Gastrocnemius medialis (tissue), 4 donors: Measurements from ENCODE around the gene ZACN. TPM values are rescaled to one million over a fixed set of nuclear protein-coding genes. Genes with fewer than 3 reads are reported as not detected.
"Not testable (repeated sequence)": the region's sequence is repeated elsewhere in the genome, so short reads cannot be mapped to it uniquely, and the experiment has no call there.

Source experiments
- ATAC-seq, 2 donors: fragments of 150-250 bp; one replicate each; pipeline ENCODE4 v1.9.1; 2016
- DNase-seq, 2 donors: peaks; one replicate each; pipeline ENCODE4 v3.0.0-alpha.2; 2019
- H3K27ac ChIP-seq, 4 donors: fragments of 200-600 bp; sonication (generic); 1 replicate in 1 of 4; 2 replicates in 3 of 4; pipeline ENCODE4 v1.5.1; 2016 to 2018; ENCODE audit warnings: mild to moderate bottlenecking in 2 of 4, moderate library complexity in 1 of 4
- H3K27me3 ChIP-seq, 3 donors: fragments of 200-600 bp; sonication (generic) in 2 of 3; 1 replicate in 1 of 3; 2 replicates in 2 of 3; pipeline versions ENCODE4 v1.5.1 to v1.6.0; 2016 to 2019; ENCODE audit warnings: mild to moderate bottlenecking in 1 of 3, moderate library complexity in 1 of 3
- H3K36me3 ChIP-seq, 2 donors: fragments of 200-600 bp; sonication (generic) in 1 of 2; one replicate each; pipeline ENCODE4 v1.5.1; 2017 to 2018
- H3K4me1 ChIP-seq, 2 donors: fragments of 200-600 bp; sonication (generic) in 1 of 2; one replicate each; pipeline ENCODE4 v1.5.1; 2016 to 2017; ENCODE audit warnings: mild to moderate bottlenecking in 2 of 2
- H3K4me3 ChIP-seq, 4 donors: fragments of 200-600 bp; sonication (generic) in 3 of 4; 1 replicate in 1 of 4; 2 replicates in 3 of 4; pipeline ENCODE4 v1.5.1; 2016 to 2019; ENCODE audit warnings: mild to moderate bottlenecking in 2 of 4
- H3K9me3 ChIP-seq, 3 donors: fragments of 200-600 bp; sonication (generic) in 2 of 3; 1 replicate in 1 of 3; 2 replicates in 2 of 3; pipeline ENCODE4 v1.5.1; 2016 to 2019
- POLR2A ChIP-seq, 2 donors: fragments of 450-650 bp; IDR thresholded peaks; one replicate each; pipeline ENCODE4 v1.6.1; 2017; ENCODE audit warnings: antibody characterized with exemption in 2 of 2, mild to moderate bottlenecking in 2 of 2, moderate library complexity in 2 of 2
- in situ Hi-C, 4 donors: fragments of 200-750 bp; cut with MboI; loops; one replicate each; pipeline versions ENCODE4 v1.15.0 to v1.8.0; 2017; ENCODE audit warnings: low sequenced_read_pairs in 4 of 4
- intact Hi-C: fragments of 100-400 bp; cut with DNase I; formaldehyde crosslinking; loops from one replicate; pipeline ENCODE4 v1.15.1; 2023; ENCODE audit warnings: low total_unique reads
- total RNA-seq, 4 donors: library from RNA; depleted of rRNA; stranded (reverse); fragments of >200 nt; gene quantifications; one replicate each; pipeline versions ENCODE4 v1.1.0 to v1.2.3, GENCODE V29; 2016
- TF ChIP-seq, protein P1 (sequence below), 5 experiments: fragments of 450-650 bp in 3 of 5; fragments of 200-600 bp in 2 of 5; sonication (generic) in 2 of 5; IDR thresholded peaks in 4 of 5; conservative IDR thresholded peaks in 1 of 5; 1 replicate in 4 of 5; 2 replicates in 1 of 5; pipeline ENCODE4 v1.5.1; 2016 to 2019; ENCODE audit warnings: antibody characterized with exemption in 5 of 5, mild to moderate bottlenecking in 3 of 5, moderate library complexity in 3 of 5

ZACN gene
- total RNA-seq, 4 donors from 2014 or later = not detected

DNA sequence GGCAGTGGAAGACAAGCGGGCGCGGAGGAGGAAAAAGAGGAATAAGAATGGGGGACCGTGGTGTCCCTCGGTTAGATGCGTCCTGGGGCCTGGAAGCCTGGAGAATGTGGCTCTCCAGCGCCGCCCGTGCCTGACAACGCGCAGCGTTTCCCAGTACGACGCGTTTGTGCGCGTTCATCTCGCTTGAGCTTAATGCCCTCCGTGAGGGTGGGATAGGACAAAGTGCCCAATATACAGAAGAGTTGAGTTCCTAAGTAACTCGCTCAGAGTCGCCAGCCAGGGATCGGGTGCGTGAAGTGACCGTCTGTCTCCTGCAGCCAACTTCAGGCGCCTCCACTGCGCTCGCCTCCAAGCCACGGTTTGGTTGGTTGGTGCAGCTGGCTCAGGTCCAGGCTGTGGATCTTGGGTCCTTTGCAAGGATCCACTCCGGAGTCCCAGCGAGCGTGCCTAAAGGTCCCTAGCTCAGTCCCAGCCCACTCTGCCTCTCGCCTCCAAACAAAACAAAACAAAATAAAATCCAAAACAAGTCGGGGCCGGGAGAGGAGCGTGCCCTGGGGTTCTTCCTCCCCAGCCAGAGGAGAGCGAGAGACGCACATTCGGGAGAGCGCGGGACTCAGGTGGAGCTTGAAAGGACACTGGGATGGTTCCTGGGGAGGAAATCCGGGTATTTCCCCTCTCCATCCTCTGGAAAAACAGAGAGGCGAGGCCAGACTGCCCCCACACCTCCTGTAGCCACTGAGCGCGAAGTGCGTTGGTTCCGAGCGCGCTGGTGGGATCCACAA, 3.4 kb upstream of the ZACN start:
- H3K9me3 ChIP-seq = no peaks in the 10 kb centered on the region
- intact Hi-C loops (no loop called here), in situ Hi-C loops (no loop called here)
- DNase-seq = peak in 1 of 2 donors; percentile 6
- peaks cover 27 to 37% of the 10 kb centered on the region in 2 donors for H3K4me1 ChIP-seq
- peak overlapping the region in 2 of 4 donors; percentile 6 to 19 for H3K4me3 ChIP-seq
- H3K27ac ChIP-seq = no peak overlapping the region
- H3K27me3 ChIP-seq = peaks cover 59 to 63% (median 60%) of the 10 kb centered on the region in 3 donors
- TF ChIP-seq POLR2A (IDR thresholded peaks at IDR 0.05) = no peak
- TF ChIP-seq, protein P1, sequence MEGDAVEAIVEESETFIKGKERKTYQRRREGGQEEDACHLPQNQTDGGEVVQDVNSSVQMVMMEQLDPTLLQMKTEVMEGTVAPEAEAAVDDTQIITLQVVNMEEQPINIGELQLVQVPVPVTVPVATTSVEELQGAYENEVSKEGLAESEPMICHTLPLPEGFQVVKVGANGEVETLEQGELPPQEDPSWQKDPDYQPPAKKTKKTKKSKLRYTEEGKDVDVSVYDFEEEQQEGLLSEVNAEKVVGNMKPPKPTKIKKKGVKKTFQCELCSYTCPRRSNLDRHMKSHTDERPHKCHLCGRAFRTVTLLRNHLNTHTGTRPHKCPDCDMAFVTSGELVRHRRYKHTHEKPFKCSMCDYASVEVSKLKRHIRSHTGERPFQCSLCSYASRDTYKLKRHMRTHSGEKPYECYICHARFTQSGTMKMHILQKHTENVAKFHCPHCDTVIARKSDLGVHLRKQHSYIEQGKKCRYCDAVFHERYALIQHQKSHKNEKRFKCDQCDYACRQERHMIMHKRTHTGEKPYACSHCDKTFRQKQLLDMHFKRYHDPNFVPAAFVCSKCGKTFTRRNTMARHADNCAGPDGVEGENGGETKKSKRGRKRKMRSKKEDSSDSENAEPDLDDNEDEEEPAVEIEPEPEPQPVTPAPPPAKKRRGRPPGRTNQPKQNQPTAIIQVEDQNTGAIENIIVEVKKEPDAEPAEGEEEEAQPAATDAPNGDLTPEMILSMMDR (IDR thresholded peaks at IDR 0.05 in 4 of 5, conservative IDR thresholded peaks at IDR 0.05 in 1 of 5) = no peak
- no peaks in the 10 kb centered on the region for H3K36me3 ChIP-seq
- no peak for ATAC-seq

DNA sequence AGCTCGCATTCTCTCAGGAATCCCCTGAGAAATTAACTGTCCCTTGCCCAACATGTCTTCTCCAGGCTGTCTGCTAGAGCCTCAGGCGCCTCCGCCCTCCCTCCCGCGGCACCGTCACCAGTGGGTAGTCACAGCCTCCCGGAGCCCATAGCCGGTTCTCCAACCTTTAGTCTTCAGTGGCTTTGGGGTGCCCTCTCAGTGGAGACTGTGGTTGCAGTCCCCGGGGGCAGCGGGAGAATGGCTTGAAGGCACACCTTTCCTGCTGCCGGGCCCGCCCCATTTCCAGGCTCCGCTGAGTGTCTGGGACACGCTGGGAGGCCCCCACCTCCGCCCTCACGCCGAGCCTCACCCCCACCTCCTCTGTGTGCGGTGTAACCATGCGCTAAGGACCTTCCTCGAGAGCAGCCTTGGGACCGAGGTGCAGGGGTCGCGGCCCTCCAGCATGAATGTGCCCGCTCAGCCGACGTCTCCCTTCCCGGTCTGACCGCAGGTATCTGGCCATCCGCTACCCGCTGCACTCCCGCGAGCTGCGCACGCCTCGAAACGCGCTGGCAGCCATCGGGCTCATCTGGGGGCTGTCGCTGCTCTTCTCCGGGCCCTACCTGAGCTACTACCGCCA, 2.7 kb upstream of the ZACN start:
- Histone ChIP-seq H3K27ac (no peak overlapping the region), H3K36me3 (no peaks in the 10 kb centered on the region), H3K4me3 (peak overlapping the region in 1 of 4 donors; percentile 19), H3K4me1 (peaks cover 20 to 30% of the 10 kb centered on the region in 2 donors), H3K9me3 (no peaks in the 10 kb centered on the region), H3K27me3 (peaks cover 59 to 63% (median 60%) of the 10 kb centered on the region in 3 donors)
- no peak for ATAC-seq
- no peak for TF ChIP-seq POLR2A (IDR thresholded peaks at IDR 0.05)
- TF ChIP-seq, protein P1 (IDR thresholded peaks at IDR 0.05 in 4 of 5, conservative IDR thresholded peaks at IDR 0.05 in 1 of 5) = no peak
- intact Hi-C loops = no loop called here
- no peak for DNase-seq
- in situ Hi-C loops = no loop called here

DNA sequence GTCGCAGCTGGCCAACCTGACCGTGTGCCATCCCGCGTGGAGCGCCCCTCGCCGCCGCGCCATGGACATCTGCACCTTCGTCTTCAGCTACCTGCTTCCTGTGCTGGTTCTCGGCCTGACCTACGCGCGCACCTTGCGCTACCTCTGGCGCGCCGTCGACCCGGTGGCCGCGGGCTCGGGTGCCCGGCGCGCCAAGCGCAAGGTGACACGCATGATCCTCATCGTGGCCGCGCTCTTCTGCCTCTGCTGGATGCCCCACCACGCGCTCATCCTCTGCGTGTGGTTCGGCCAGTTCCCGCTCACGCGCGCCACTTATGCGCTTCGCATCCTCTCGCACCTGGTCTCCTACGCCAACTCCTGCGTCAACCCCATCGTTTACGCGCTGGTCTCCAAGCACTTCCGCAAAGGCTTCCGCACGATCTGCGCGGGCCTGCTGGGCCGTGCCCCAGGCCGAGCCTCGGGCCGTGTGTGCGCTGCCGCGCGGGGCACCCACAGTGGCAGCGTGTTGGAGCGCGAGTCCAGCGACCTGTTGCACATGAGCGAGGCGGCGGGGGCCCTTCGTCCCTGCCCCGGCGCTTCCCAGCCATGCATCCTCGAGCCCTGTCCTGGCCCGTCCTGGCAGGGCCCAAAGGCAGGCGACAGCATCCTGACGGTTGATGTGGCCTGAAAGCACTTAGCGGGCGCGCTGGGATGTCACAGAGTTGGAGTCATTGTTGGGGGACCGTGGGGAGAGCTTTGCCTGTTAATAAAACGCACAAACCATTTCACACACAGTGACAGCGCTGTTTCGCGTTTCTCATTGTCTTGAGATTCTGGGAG, 2.0 kb upstream of the ZACN start:
- H3K9me3 ChIP-seq = no peaks in the 10 kb centered on the region
- TF ChIP-seq POLR2A (IDR thresholded peaks at IDR 0.05) = no peak
- TF ChIP-seq, protein P1 (IDR thresholded peaks at IDR 0.05 in 4 of 5, conservative IDR thresholded peaks at IDR 0.05 in 1 of 5) = no peak
- peaks cover 16 to 24% of the 10 kb centered on the region in 2 donors for H3K4me1 ChIP-seq
- in situ Hi-C loops = no loop called here
- no peak overlapping the region for H3K27ac ChIP-seq
- H3K36me3 ChIP-seq = no peaks in the 10 kb centered on the region
- no peak for DNase-seq
- no peak overlapping the region for H3K4me3 ChIP-seq
- no peak for ATAC-seq
- intact Hi-C loops = no loop called here
- H3K27me3 ChIP-seq = peaks cover 59 to 63% (median 60%) of the 10 kb centered on the region in 3 donors

DNA sequence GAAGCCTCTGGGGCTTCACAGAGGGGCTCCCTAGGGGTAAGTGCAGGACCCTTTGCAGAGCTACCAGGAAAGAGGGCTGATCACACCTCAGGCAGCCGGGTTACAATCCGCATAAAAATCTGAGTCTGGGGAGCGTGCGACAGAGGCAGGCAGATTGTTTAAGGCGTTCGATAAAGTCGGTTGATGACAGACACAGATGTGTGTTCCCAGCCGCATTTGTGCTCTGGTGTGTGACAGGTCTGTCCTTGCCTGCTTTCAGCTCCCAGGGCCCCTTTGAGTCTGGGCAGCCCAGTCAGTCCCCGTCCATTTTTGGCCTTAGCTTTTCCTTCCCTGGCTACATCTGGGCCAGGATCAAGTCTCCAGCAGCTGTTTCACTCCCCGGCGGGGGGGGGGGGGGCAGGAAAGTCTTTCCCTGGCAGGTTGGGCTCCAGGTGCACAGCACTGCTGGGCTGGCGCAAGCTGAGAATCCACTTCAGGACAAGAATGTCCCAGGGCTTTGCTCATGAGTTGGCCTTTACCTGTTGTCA, 1.3 kb upstream of the ZACN start:
- Histone ChIP-seq H3K27ac (no peak overlapping the region), H3K36me3 (no peaks in the 10 kb centered on the region), H3K9me3 (no peaks in the 10 kb centered on the region), H3K4me1 (peaks cover 16 to 24% of the 10 kb centered on the region in 2 donors), H3K4me3 (no peak overlapping the region), H3K27me3 (peaks cover 59 to 63% (median 60%) of the 10 kb centered on the region in 3 donors)
- ATAC-seq (no peak), DNase-seq (no peak)
- no peak for TF ChIP-seq POLR2A (IDR thresholded peaks at IDR 0.05)
- TF ChIP-seq, protein P1 (IDR thresholded peaks at IDR 0.05 in 4 of 5, conservative IDR thresholded peaks at IDR 0.05 in 1 of 5) = no peak
- intact Hi-C loops = no loop called here
- in situ Hi-C loops = no loop called here

DNA sequence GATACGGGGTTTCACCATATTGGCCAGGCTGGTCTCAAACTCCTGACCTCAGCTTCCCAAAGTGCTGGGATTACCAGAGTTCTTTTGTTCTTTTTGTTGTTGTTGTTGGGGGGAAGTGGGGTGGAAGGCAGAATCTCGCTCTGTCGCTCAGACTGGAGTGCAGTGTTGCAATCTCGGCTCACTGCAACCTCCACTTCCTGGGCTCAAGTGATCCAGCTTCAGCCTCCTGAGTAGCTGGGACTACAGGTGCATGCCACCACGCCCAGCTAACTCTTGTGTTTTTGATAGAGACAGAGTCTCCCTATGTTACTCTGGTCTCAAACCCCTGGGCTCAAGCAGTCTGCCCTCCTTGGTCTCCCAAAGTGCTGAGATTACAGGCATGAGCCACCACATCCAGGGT, 612 bp upstream of the ZACN start:
- DNase-seq, H3K9me3 ChIP-seq, H3K27ac ChIP-seq, in situ Hi-C loops, H3K4me3 ChIP-seq, H3K36me3 ChIP-seq, intact Hi-C loops, ATAC-seq: not testable (repeated sequence)
- H3K4me1 ChIP-seq = peaks cover 16 to 21% of the 10 kb centered on the region in 2 donors
- H3K27me3 ChIP-seq = peaks cover 59 to 63% (median 60%) of the 10 kb centered on the region in 3 donors
